ENCODE measurements around the gene PARVB.

PARVB gene

GRCh38 chr22:44160421-44160820 is 136.3 kb downstream of the PARVB start:
- H3K27ac ChIP-seq (ENCODE audit: low read length) = no peak overlapping the region
- H3K27me3 ChIP-seq (ENCODE audit: low read depth, low read length) = no peaks in the 10 kb centered on the region
- H3K36me3 ChIP-seq (ENCODE audit: control insufficient read depth in 1 of 2, insufficient read depth in 2 of 2, low read length in 2 of 2) = no peaks in the 10 kb centered on the region
- peaks cover 0 to 16% of the 10 kb centered on the region in 2 donors for H3K4me1 ChIP-seq (ENCODE audit: control insufficient read depth in 1 of 2, insufficient read depth in 2 of 2, low read length in 2 of 2)
- H3K9me3 ChIP-seq (ENCODE audit: control insufficient read depth in 1 of 2, low read length in 2 of 2) = no peaks in the 10 kb centered on the region
- no peak overlapping the region for H3K4me3 ChIP-seq (ENCODE audit: low read depth in 1 of 2, low read length in 2 of 2)

- H3K36me3 ChIP-seq (ENCODE audit: control insufficient read depth in 1 of 2, insufficient read depth in 2 of 2, low read length in 2 of 2) = no peaks in the 10 kb centered on the region
These were observed 137.6 kb downstream of the PARVB start for GRCh38 chr22:44161673-44162072.

DNA sequence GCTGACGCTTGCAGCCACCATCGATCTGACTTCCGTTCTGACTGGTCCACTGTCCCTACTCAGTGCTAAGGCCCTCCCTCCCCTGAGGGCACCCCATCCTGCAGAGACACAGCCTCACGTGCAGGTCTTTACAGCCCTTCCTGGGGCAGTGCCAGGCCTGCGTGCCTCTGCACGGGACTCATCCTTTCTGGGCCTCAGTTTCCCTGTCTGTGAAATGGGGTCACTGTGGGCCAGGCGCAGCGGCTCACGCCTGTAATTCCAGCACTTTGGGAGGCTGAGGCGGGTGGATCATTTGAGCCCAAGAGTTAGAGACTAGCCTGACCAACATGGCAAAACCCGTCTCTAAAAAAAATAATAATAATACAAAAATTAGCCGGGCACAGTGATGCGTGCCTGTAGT is 138.9 kb downstream of the PARVB start:
- no peaks in the 10 kb centered on the region for H3K36me3 ChIP-seq (ENCODE audit: control insufficient read depth in 1 of 2, insufficient read depth in 2 of 2, low read length in 2 of 2)
- H3K9me3 ChIP-seq (ENCODE audit: control insufficient read depth in 1 of 2, low read length in 2 of 2) = no peaks in the 10 kb centered on the region
- no peak overlapping the region for H3K4me3 ChIP-seq (ENCODE audit: low read depth in 1 of 2, low read length in 2 of 2)
- peaks cover 0 to 16% of the 10 kb centered on the region in 2 donors for H3K4me1 ChIP-seq (ENCODE audit: control insufficient read depth in 1 of 2, insufficient read depth in 2 of 2, low read length in 2 of 2)
- no peaks in the 10 kb centered on the region for H3K27me3 ChIP-seq (ENCODE audit: low read depth, low read length)
- H3K27ac ChIP-seq (ENCODE audit: low read length) = no peak overlapping the region

More at GRCh38 chr22:44161673-44162072, 137.6 kb downstream of the PARVB start:
- Histone ChIP-seq H3K4me3 (ENCODE audit: low read depth in 1 of 2, low read length in 2 of 2) (no peak overlapping the region), H3K9me3 (ENCODE audit: control insufficient read depth in 1 of 2, low read length in 2 of 2) (no peaks in the 10 kb centered on the region), H3K27ac (ENCODE audit: low read length) (no peak overlapping the region), H3K27me3 (ENCODE audit: low read depth, low read length) (no peaks in the 10 kb centered on the region), H3K4me1 (ENCODE audit: control insufficient read depth in 1 of 2, insufficient read depth in 2 of 2, low read length in 2 of 2) (peaks cover 0 to 16% of the 10 kb centered on the region in 2 donors)

DNA sequence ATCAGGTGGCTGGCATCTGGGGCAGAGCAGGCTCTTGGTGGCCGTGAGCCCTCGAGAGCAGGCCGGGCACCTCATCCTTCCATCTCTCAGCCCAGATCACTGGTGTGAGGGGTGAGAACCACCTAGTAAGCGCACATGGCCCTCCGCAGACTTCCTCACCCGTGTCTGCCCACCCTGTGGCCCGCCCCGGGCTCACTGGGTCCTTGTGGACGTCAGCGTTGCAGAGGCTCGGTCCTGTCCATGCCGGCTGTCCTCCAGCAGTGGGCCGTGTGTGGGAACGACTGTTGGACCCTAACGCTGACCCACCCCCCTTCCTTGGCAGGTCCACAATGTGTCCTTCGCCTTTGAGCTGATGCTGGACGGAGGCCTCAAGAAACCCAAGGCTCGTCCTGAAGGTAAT is 139.4 kb downstream of the PARVB start:
- H3K36me3 ChIP-seq (ENCODE audit: control insufficient read depth in 1 of 2, insufficient read depth in 2 of 2, low read length in 2 of 2) = no peaks in the 10 kb centered on the region

DNA sequence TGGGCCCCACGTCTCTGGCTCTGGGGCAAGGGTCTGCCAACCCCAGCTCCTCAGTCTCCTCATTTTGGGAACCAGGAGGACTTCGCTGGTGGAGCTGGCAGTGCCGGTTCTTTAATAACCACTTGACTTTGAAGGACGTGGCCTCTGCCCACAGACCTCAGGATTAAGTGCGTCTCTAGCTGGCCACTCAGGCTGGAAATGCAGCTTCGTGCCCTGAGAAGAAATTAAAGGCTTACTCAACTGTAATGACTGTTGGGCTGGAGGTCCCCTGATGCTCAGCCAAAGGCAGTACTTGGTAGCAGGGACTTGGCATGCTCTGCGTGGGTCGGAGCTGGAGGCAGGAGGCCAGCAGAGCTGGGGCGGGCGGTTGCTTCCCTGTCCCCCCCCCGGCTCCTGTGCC is 139.9 kb downstream of the PARVB start:
- no peaks in the 10 kb centered on the region for H3K9me3 ChIP-seq (ENCODE audit: control insufficient read depth in 1 of 2, low read length in 2 of 2)
- no peak overlapping the region for H3K27ac ChIP-seq (ENCODE audit: low read length)
- no peaks in the 10 kb centered on the region for H3K36me3 ChIP-seq (ENCODE audit: control insufficient read depth in 1 of 2, insufficient read depth in 2 of 2, low read length in 2 of 2)
- no peaks in the 10 kb centered on the region for H3K27me3 ChIP-seq (ENCODE audit: low read depth, low read length)
- no peak overlapping the region for H3K4me3 ChIP-seq (ENCODE audit: low read depth in 1 of 2, low read length in 2 of 2)
- peaks cover 0 to 16% of the 10 kb centered on the region in 2 donors for H3K4me1 ChIP-seq (ENCODE audit: control insufficient read depth in 1 of 2, insufficient read depth in 2 of 2, low read length in 2 of 2)

More for the DNA sequence above, 139.4 kb downstream of the PARVB start:
- H3K4me1 ChIP-seq (ENCODE audit: control insufficient read depth in 1 of 2, insufficient read depth in 2 of 2, low read length in 2 of 2) = peaks cover 0 to 16% of the 10 kb centered on the region in 2 donors
- no peak overlapping the region for H3K27ac ChIP-seq (ENCODE audit: low read length)
- no peaks in the 10 kb centered on the region for H3K27me3 ChIP-seq (ENCODE audit: low read depth, low read length)
- H3K9me3 ChIP-seq (ENCODE audit: control insufficient read depth in 1 of 2, low read length in 2 of 2) = no peaks in the 10 kb centered on the region
- H3K4me3 ChIP-seq (ENCODE audit: low read depth in 1 of 2, low read length in 2 of 2) = no peak overlapping the region

GRCh38 chr22:44165286-44165874 is 141.3 kb downstream of the PARVB start:
- Histone ChIP-seq H3K27ac (ENCODE audit: low read length) (no peak overlapping the region), H3K4me3 (ENCODE audit: low read depth in 1 of 2, low read length in 2 of 2) (no peak overlapping the region), H3K27me3 (ENCODE audit: low read depth, low read length) (no peaks in the 10 kb centered on the region), H3K4me1 (ENCODE audit: control insufficient read depth in 1 of 2, insufficient read depth in 2 of 2, low read length in 2 of 2) (peaks cover 0 to 7% of the 10 kb centered on the region in 2 donors), H3K9me3 (ENCODE audit: control insufficient read depth in 1 of 2, low read length in 2 of 2) (no peaks in the 10 kb centered on the region), H3K36me3 (ENCODE audit: control insufficient read depth in 1 of 2, insufficient read depth in 2 of 2, low read length in 2 of 2) (no peaks in the 10 kb centered on the region)

GRCh38 chr22:44166498-44167276 is 142.6 kb downstream of the PARVB start:
- Histone ChIP-seq H3K4me1 (ENCODE audit: control insufficient read depth in 1 of 2, insufficient read depth in 2 of 2, low read length in 2 of 2) (no peaks in the 10 kb centered on the region), H3K9me3 (ENCODE audit: control insufficient read depth in 1 of 2, low read length in 2 of 2) (no peaks in the 10 kb centered on the region), H3K36me3 (ENCODE audit: control insufficient read depth in 1 of 2, insufficient read depth in 2 of 2, low read length in 2 of 2) (no peaks in the 10 kb centered on the region), H3K27ac (ENCODE audit: low read length) (no peak overlapping the region), H3K27me3 (ENCODE audit: low read depth, low read length) (no peaks in the 10 kb centered on the region), H3K4me3 (ENCODE audit: low read depth in 1 of 2, low read length in 2 of 2) (no peak overlapping the region)

- Histone ChIP-seq H3K4me1 (ENCODE audit: control insufficient read depth in 1 of 2, insufficient read depth in 2 of 2, low read length in 2 of 2) (no peaks in the 10 kb centered on the region), H3K9me3 (ENCODE audit: control insufficient read depth in 1 of 2, low read length in 2 of 2) (no peaks in the 10 kb centered on the region), H3K4me3 (ENCODE audit: low read depth in 1 of 2, low read length in 2 of 2) (no peak overlapping the region), H3K27ac (ENCODE audit: low read length) (no peak overlapping the region), H3K36me3 (ENCODE audit: control insufficient read depth in 1 of 2, insufficient read depth in 2 of 2, low read length in 2 of 2) (no peaks in the 10 kb centered on the region), H3K27me3 (ENCODE audit: low read depth, low read length) (no peaks in the 10 kb centered on the region)
These were observed 143.4 kb downstream of the PARVB start for GRCh38 chr22:44167501-44167900.

DNA sequence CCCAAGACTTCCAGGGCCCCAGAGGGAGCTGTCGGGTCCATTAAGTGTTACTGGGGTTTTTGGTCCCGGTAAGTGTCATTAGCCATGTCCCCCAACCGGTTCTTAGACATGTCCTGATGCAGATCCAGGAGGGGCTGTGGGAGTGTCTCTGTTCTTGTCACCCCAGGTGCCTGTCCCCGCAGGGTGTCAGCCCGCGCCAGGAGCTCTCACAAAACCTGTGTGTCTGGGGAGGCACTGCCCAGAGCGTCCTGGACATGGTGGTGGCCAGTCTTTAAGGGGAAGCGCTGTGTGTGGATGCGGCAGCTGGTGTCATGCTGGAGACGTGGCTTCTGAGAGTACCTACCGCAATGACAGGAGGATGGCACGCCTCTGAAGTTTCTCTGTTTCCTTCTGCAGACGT is 144.1 kb downstream of the PARVB start:
- H3K9me3 ChIP-seq (ENCODE audit: control insufficient read depth in 1 of 2, low read length in 2 of 2) = no peaks in the 10 kb centered on the region

DNA sequence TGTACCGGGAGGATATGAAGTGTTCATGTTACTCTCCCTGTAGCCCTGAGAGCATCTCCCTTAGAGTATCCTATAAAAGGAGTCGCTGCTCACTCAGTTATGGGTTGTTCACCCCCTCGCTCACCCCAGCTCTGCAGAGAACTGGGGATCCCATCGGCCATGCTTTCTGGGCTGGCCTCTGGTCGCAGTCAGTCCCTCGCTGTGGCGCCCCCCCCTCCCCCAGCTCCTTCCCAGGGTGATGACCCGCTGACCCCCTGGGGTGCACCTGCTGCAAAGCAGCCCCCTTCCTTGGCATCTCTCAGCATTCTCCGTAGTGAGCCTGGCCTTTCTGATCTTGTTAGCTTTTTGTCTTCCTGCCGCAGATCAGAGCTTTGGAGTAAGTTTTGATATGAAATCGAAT is 146.4 kb downstream of the PARVB start:
- Histone ChIP-seq H3K27ac (ENCODE audit: low read length) (no peak overlapping the region), H3K36me3 (ENCODE audit: control insufficient read depth in 1 of 2, insufficient read depth in 2 of 2, low read length in 2 of 2) (no peaks in the 10 kb centered on the region), H3K9me3 (ENCODE audit: control insufficient read depth in 1 of 2, low read length in 2 of 2) (no peaks in the 10 kb centered on the region), H3K27me3 (ENCODE audit: low read depth, low read length) (no peaks in the 10 kb centered on the region), H3K4me1 (ENCODE audit: control insufficient read depth in 1 of 2, insufficient read depth in 2 of 2, low read length in 2 of 2) (no peaks in the 10 kb centered on the region), H3K4me3 (ENCODE audit: low read depth in 1 of 2, low read length in 2 of 2) (no peak overlapping the region)

More for the DNA sequence above, 144.1 kb downstream of the PARVB start:
- Histone ChIP-seq H3K4me3 (ENCODE audit: low read depth in 1 of 2, low read length in 2 of 2) (no peak overlapping the region), H3K36me3 (ENCODE audit: control insufficient read depth in 1 of 2, insufficient read depth in 2 of 2, low read length in 2 of 2) (no peaks in the 10 kb centered on the region), H3K4me1 (ENCODE audit: control insufficient read depth in 1 of 2, insufficient read depth in 2 of 2, low read length in 2 of 2) (no peaks in the 10 kb centered on the region), H3K27me3 (ENCODE audit: low read depth, low read length) (no peaks in the 10 kb centered on the region), H3K27ac (ENCODE audit: low read length) (no peak overlapping the region)

GRCh38 chr22:44171561-44171960 is 147.5 kb downstream of the PARVB start:
- no peaks in the 10 kb centered on the region for H3K27me3 ChIP-seq (ENCODE audit: low read depth, low read length)
- no peaks in the 10 kb centered on the region for H3K36me3 ChIP-seq (ENCODE audit: control insufficient read depth in 1 of 2, insufficient read depth in 2 of 2, low read length in 2 of 2)
- H3K9me3 ChIP-seq (ENCODE audit: control insufficient read depth in 1 of 2, low read length in 2 of 2) = no peaks in the 10 kb centered on the region
- H3K27ac ChIP-seq (ENCODE audit: low read length) = no peak overlapping the region
- H3K4me1 ChIP-seq (ENCODE audit: control insufficient read depth in 1 of 2, insufficient read depth in 2 of 2, low read length in 2 of 2) = no peaks in the 10 kb centered on the region
- H3K4me3 ChIP-seq (ENCODE audit: low read depth in 1 of 2, low read length in 2 of 2) = no peak overlapping the region

Data from muscle layer of duodenum (tissue), 2 donors.